Measurements from ENCODE around the gene ALOX5AP. TPM values are rescaled to one million over a fixed set of nuclear protein-coding genes. Genes with fewer than 3 reads are reported as not detected.

The ALOX5AP gene
- total and polyA plus RNA-seq, 10 of the 15 experiments (the other 5 are each of a cell fraction or from before 2014, with no cell fraction given) = 45.9 to 426 (median 109) TPM

DNA sequence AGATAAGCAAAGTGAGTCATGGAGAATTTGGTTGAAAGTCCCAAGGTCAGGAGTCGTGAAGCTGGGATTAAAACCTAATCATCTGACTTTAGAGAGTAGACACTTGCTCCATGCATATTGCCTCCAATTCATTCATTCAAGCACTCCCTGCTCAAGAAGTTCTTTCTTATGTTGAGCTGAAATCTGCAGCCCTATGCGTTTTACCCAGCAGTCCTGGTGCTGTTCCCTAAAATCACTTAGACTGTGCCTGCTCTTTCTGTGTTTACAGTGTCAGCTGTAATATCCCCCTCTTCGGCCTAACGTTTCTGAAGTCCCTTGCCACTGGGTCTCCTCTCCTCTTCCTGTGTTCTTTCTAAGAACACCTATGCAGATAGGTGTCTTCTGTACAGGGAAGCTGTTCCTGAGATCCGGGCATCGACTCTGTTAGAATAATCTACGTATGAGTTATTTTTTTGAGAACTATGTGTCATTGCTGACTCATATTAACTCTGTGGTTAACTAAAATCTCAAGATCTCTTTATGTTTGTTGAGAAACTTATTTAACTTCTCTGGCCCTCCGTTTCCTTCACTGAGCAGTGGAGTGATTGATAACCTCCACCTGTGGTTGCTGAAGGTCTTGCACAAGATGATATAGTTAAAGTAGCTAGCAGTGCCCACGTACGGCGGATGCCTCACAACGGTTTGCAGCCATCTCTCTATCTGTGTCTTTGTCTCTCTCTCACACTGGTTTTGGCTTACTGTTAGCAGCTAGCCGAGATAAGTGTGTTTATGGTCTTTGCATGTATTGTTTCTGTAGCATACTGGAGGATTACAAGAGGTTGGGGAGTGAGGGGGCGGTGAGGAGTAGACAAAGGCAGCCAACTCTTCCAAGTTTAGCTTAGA lies 4.7 kb downstream of the ALOX5AP start (continued):
- TF ChIP-seq, protein P1, sequence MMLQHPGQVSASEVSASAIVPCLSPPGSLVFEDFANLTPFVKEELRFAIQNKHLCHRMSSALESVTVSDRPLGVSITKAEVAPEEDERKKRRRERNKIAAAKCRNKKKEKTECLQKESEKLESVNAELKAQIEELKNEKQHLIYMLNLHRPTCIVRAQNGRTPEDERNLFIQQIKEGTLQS (IDR thresholded peaks at IDR 0.05; ENCODE audit: borderline replicate concordance, extremely low read depth, low read depth, low read length) = no peak
- TF ChIP-seq NR2C1 (IDR thresholded peaks at IDR 0.05) = no peak
- TF ChIP-seq PAX8 (IDR thresholded peaks at IDR 0.05) = no peak
- TF ChIP-seq SUZ12 (IDR thresholded peaks at IDR 0.05; ENCODE audit: unreplicated experiment) = no peak
- no peak for TF ChIP-seq FOS (IDR thresholded peaks at IDR 0.05; ENCODE audit: borderline replicate concordance, extremely low read depth, insufficient read length)
- TF ChIP-seq, protein P2, sequence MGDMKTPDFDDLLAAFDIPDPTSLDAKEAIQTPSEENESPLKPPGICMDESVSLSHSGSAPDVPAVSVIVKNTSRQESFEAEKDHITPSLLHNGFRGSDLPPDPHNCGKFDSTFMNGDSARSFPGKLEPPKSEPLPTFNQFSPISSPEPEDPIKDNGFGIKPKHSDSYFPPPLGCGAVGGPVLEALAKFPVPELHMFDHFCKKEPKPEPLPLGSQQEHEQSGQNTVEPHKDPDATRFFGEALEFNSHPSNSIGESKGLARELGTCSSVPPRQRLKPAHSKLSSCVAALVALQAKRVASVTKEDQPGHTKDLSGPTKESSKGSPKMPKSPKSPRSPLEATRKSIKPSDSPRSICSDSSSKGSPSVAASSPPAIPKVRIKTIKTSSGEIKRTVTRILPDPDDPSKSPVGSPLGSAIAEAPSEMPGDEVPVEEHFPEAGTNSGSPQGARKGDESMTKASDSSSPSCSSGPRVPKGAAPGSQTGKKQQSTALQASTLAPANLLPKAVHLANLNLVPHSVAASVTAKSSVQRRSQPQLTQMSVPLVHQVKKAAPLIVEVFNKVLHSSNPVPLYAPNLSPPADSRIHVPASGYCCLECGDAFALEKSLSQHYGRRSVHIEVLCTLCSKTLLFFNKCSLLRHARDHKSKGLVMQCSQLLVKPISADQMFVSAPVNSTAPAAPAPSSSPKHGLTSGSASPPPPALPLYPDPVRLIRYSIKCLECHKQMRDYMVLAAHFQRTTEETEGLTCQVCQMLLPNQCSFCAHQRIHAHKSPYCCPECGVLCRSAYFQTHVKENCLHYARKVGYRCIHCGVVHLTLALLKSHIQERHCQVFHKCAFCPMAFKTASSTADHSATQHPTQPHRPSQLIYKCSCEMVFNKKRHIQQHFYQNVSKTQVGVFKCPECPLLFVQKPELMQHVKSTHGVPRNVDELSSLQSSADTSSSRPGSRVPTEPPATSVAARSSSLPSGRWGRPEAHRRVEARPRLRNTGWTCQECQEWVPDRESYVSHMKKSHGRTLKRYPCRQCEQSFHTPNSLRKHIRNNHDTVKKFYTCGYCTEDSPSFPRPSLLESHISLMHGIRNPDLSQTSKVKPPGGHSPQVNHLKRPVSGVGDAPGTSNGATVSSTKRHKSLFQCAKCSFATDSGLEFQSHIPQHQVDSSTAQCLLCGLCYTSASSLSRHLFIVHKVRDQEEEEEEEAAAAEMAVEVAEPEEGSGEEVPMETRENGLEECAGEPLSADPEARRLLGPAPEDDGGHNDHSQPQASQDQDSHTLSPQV (IDR thresholded peaks at IDR 0.05) = no peak
- TF ChIP-seq, protein P3, sequence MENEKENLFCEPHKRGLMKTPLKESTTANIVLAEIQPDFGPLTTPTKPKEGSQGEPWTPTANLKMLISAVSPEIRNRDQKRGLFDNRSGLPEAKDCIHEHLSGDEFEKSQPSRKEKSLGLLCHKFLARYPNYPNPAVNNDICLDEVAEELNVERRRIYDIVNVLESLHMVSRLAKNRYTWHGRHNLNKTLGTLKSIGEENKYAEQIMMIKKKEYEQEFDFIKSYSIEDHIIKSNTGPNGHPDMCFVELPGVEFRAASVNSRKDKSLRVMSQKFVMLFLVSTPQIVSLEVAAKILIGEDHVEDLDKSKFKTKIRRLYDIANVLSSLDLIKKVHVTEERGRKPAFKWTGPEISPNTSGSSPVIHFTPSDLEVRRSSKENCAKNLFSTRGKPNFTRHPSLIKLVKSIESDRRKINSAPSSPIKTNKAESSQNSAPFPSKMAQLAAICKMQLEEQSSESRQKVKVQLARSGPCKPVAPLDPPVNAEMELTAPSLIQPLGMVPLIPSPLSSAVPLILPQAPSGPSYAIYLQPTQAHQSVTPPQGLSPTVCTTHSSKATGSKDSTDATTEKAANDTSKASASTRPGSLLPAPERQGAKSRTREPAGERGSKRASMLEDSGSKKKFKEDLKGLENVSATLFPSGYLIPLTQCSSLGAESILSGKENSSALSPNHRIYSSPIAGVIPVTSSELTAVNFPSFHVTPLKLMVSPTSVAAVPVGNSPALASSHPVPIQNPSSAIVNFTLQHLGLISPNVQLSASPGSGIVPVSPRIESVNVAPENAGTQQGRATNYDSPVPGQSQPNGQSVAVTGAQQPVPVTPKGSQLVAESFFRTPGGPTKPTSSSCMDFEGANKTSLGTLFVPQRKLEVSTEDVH (IDR thresholded peaks at IDR 0.05; ENCODE audit: low read depth, partially characterized antibody) = no peak
- TF ChIP-seq, protein P4, sequence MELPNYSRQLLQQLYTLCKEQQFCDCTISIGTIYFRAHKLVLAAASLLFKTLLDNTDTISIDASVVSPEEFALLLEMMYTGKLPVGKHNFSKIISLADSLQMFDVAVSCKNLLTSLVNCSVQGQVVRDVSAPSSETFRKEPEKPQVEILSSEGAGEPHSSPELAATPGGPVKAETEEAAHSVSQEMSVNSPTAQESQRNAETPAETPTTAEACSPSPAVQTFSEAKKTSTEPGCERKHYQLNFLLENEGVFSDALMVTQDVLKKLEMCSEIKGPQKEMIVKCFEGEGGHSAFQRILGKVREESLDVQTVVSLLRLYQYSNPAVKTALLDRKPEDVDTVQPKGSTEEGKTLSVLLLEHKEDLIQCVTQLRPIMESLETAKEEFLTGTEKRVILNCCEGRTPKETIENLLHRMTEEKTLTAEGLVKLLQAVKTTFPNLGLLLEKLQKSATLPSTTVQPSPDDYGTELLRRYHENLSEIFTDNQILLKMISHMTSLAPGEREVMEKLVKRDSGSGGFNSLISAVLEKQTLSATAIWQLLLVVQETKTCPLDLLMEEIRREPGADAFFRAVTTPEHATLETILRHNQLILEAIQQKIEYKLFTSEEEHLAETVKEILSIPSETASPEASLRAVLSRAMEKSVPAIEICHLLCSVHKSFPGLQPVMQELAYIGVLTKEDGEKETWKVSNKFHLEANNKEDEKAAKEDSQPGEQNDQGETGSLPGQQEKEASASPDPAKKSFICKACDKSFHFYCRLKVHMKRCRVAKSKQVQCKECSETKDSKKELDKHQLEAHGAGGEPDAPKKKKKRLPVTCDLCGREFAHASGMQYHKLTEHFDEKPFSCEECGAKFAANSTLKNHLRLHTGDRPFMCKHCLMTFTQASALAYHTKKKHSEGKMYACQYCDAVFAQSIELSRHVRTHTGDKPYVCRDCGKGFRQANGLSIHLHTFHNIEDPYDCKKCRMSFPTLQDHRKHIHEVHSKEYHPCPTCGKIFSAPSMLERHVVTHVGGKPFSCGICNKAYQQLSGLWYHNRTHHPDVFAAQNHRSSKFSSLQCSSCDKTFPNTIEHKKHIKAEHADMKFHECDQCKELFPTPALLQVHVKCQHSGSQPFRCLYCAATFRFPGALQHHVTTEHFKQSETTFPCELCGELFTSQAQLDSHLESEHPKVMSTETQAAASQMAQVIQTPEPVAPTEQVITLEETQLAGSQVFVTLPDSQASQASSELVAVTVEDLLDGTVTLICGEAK (IDR thresholded peaks at IDR 0.05; ENCODE audit: borderline replicate concordance) = no peak
- no peak for TF ChIP-seq SIN3A (IDR thresholded peaks at IDR 0.05; ENCODE audit: low read depth, low read length)
- no peak for TF ChIP-seq SMARCA5 (IDR thresholded peaks at IDR 0.05)
- TF ChIP-seq ZNF24 (IDR thresholded peaks at IDR 0.05) = peak; percentile 40; the same call in 1 of the 2 replicates
- TF ChIP-seq, protein P5, sequence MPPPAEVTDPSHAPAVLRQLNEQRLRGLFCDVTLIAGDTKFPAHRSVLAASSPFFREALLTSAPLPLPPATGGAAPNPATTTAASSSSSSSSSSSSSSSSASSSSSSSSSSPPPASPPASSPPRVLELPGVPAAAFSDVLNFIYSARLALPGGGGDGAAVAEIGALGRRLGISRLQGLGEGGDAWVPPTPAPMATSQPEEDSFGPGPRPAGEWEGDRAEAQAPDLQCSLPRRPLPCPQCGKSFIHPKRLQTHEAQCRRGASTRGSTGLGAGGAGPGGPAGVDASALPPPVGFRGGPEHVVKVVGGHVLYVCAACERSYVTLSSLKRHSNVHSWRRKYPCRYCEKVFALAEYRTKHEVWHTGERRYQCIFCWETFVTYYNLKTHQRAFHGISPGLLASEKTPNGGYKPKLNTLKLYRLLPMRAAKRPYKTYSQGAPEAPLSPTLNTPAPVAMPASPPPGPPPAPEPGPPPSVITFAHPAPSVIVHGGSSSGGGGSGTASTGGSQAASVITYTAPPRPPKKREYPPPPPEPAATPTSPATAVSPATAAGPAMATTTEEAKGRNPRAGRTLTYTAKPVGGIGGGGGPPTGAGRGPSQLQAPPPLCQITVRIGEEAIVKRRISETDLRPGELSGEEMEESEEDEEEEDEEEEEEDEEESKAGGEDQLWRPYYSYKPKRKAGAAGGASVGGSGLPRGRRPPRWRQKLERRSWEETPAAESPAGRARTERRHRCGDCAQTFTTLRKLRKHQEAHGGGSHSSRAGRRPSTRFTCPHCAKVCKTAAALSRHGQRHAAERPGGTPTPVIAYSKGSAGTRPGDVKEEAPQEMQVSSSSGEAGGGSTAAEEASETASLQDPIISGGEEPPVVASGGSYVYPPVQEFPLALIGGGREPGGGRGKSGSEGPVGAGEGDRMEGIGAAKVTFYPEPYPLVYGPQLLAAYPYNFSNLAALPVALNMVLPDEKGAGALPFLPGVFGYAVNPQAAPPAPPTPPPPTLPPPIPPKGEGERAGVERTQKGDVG (CRISPR knock-in tag; IDR thresholded peaks at IDR 0.05) = no peak

All from GM12878 (cell line).